Left lung (tissue), 10 donors: ENCODE data around the gene GLS. TPM values are rescaled to one million over a fixed set of nuclear protein-coding genes. Genes with fewer than 3 reads are reported as not detected.

Source experiments
- ATAC-seq: fragments of 200-7000 bp; cut with Tn5 transposase; one replicate; pipeline ENCODE4 v1.9.1; 2020; ENCODE audit warnings: moderate library complexity
- DNase-seq, 4 donors: peaks; one replicate each; pipeline ENCODE4 v3.0.0-alpha.2; 2013 to 2020
- H3K27ac ChIP-seq, 2 donors: fragments of 200-600 bp; sonication (generic) in 1 of 2; one replicate each; pipeline versions ENCODE4 v1.5.0 to v1.8.0; 2020 to 2021
- H3K27me3 ChIP-seq, 2 donors: fragments of 200-600 bp; sonication (generic) in 1 of 2; one replicate each; pipeline versions ENCODE4 v1.5.0 to v1.8.0; 2020 to 2021
- H3K36me3 ChIP-seq, 2 donors: fragments of 200-600 bp; sonication (generic) in 1 of 2; one replicate each; pipeline versions ENCODE4 v1.5.0 to v1.8.0; 2020 to 2021
- H3K4me1 ChIP-seq, 2 donors: fragments of 200-600 bp; one replicate each; pipeline ENCODE4 v1.8.0; 2021
- H3K4me3 ChIP-seq, 2 donors: fragments of 200-600 bp; sonication (generic) in 1 of 2; one replicate each; pipeline versions ENCODE4 v1.5.0 to v1.8.0; 2020 to 2021; ENCODE audit warnings: mild to moderate bottlenecking in 1 of 2
- H3K9me3 ChIP-seq, 2 donors: fragments of 200-600 bp; sonication (generic) in 1 of 2; one replicate each; pipeline versions ENCODE4 v1.5.0 to v1.8.0; 2020 to 2021
- CTCF ChIP-seq, 2 donors: fragments of 200-600 bp; sonication (generic) in 1 of 2; IDR thresholded peaks; one replicate each; pipeline versions ENCODE4 v1.5.0 to v1.8.0; 2021; ENCODE audit warnings: antibody characterized with exemption in 2 of 2
- intact Hi-C, 2 donors: fragments of 100-400 bp; cut with DNase I; formaldehyde crosslinking; loops; one replicate each; pipeline versions ENCODE4 v1.11.2 to v1.14.2; 2022
- polyA plus RNA-seq, 6 donors: library from polyadenylated mRNA; unstranded; fragments of 120-200 nt; gene quantifications; one replicate each; pipeline ENCODE4 v1.2.1, GENCODE V29; 2013; ENCODE audit not compliant: insufficient read length in 6 of 6
- total RNA-seq, 2 donors: library from RNA; stranded (reverse); fragmentation: NEBNext Ultra II Directional; extraction: Animal tissue kit (Norgen Biotek cat#: 25700); gene quantifications; one replicate each; pipeline ENCODE4 v1.2.1, GENCODE V29; 2021
- donor health status: DM: no; HTN: yes; CAD: no.
- donor health status: DM: no; HTN: no; CAD: no.

Gene GLS
- total and polyA plus RNA-seq, 8 donors: 114 to 346 (median 123) TPM

DNA sequence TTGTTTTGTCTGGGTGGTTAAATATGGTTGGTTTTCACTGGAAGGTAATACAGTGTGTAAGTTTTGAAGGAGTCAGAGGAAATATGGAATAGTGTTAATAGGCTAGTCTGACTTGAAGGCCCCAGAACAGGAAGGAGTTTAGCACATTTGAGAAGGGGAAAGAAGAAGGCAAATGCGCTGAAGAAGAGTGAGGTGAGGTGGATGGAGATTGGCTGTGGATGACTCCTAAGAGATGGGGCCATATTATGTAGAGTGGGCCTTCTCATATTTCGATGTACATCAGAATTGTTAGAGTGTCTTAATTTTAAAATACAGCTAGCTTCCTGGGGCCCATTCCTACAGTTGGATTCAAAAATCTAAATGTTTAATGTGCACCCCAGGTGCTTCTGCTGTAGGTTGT is 61.0 kb downstream of the GLS start:
- Histone ChIP-seq H3K4me3 (no peak overlapping the region), H3K9me3 (no peaks in the 10 kb centered on the region), H3K4me1 (peaks cover 13 to 15% of the 10 kb centered on the region in 2 donors), H3K36me3 (peaks cover 0 to 3% of the 10 kb centered on the region in 2 donors), H3K27ac (no peak overlapping the region), H3K27me3 (no peaks in the 10 kb centered on the region)
- ATAC-seq (no peak), DNase-seq (no peak)
- intact Hi-C loops: no loop called here
- no peak for TF ChIP-seq CTCF (IDR thresholded peaks at IDR 0.05)

DNA sequence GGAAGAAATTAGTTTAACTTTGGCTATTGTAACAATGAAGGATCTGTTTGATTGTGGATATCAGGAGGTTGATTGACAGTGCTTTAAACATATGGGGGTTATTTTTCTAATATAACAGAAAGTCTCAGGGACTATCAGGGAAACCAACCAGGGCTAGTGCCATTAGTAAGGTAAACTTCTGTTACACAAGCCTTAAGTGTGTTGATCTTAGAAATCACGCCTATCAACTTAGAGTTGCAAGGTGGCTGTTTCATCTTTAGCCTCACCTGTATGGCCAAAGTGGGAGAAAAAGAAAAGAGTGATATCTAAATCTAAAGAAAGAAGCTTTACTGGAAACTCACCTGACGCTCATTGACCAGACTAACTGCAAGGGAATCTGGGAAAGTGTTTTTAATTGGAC is 62.1 kb downstream of the GLS start:
- peak; percentile 41 for ATAC-seq
- no peaks in the 10 kb centered on the region for H3K36me3 ChIP-seq
- no peaks in the 10 kb centered on the region for H3K9me3 ChIP-seq
- H3K4me3 ChIP-seq: no peak overlapping the region
- H3K27ac ChIP-seq: no peak overlapping the region
- intact Hi-C loops: no loop called here
- peaks cover 15 to 23% of the 10 kb centered on the region in 2 donors for H3K4me1 ChIP-seq
- no peak for TF ChIP-seq CTCF (IDR thresholded peaks at IDR 0.05)
- DNase-seq: no peak
- no peaks in the 10 kb centered on the region for H3K27me3 ChIP-seq

GRCh38 chr2:190943706-190944105 is 63.1 kb downstream of the GLS start:
- Histone ChIP-seq H3K4me3 (no peak overlapping the region), H3K9me3 (no peaks in the 10 kb centered on the region), H3K4me1 (peaks cover 19 to 26% of the 10 kb centered on the region in 2 donors), H3K27me3 (no peaks in the 10 kb centered on the region), H3K36me3 (no peaks in the 10 kb centered on the region), H3K27ac (no peak overlapping the region)
- TF ChIP-seq CTCF (IDR thresholded peaks at IDR 0.05): no peak
- DNase-seq (no peak), ATAC-seq (no peak)
- intact Hi-C loops: no loop called here

DNA sequence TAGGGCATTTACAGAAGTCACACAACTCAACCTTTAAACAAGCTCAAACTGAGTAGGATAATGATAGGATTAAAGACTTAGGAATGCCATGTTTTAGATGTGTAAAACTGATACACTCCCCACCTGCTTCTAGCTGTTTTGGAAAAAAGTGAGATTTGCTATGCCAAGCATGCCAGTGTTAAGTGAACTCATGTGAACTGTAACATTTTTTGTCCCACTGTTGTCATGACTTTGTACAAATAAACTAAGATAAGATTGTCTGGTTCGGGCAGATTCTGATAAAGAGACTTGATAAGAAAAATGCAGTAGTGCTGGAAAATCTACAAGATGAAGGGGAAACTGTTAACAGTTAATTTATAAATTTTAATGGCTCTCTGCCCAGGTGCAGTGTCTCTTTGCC is 66.5 kb downstream of the GLS start:
- peak; percentile 39 for ATAC-seq
- intact Hi-C loops: no loop called here

DNA sequence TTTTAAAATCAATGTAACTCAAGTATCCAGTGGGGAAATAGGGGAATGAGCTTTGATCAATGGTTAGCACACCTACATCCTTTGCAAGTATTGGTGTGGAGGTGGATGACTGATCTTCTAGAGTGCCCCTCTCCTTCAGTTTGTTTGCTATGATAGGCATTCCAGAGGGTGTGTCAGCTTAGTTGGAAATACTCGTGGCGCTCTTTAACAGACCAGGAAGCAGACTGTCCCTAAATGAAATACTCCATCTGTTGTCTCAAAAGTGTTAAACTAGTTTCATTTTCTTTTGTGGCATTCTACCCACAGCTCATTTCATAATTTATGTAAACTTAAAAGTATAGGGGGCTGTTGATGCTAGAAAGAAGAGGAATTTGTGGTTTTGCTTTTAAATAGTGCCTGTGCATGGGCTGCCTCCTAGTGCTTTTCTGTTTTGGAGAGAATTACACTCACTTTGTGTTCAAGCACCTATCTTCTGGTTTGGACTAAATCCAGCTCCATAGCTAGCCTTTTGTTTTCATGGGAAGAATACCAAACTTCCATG is 67.2 kb downstream of the GLS start:
- H3K27me3 ChIP-seq: no peaks in the 10 kb centered on the region
- H3K36me3 ChIP-seq: no peaks in the 10 kb centered on the region
- no peaks in the 10 kb centered on the region for H3K9me3 ChIP-seq
- H3K4me1 ChIP-seq: peaks cover 17 to 20% of the 10 kb centered on the region in 2 donors
- DNase-seq (peak in 1 of 4 donors; percentile 60), ATAC-seq (peak; percentile 79)
- no peak for TF ChIP-seq CTCF (IDR thresholded peaks at IDR 0.05)
- H3K4me3 ChIP-seq: no peak overlapping the region
- peak overlapping the region; percentile 54 to 64 for H3K27ac ChIP-seq
- intact Hi-C loops: no loop called here

More for the DNA sequence above, 66.5 kb downstream of the GLS start:
- DNase-seq: peak in 1 of 4 donors; percentile 44
- Histone ChIP-seq H3K36me3 (no peaks in the 10 kb centered on the region), H3K27ac (peak overlapping the region; percentile 54 to 64), H3K4me1 (peaks cover 17 to 20% of the 10 kb centered on the region in 2 donors), H3K4me3 (no peak overlapping the region), H3K27me3 (no peaks in the 10 kb centered on the region), H3K9me3 (no peaks in the 10 kb centered on the region)
- no peak for TF ChIP-seq CTCF (IDR thresholded peaks at IDR 0.05)
